ENCODE measurements around the gene APEH.

- TF ChIP-seq ZBTB1 (tag by site-specific recombination; IDR thresholded peaks at IDR 0.05), result no peak
- no peak for TF ChIP-seq ZNF777 (tag by site-specific recombination; IDR thresholded peaks at IDR 0.05; ENCODE audit: borderline replicate concordance)
- TF ChIP-seq CTCF (tag by site-specific recombination; IDR thresholded peaks at IDR 0.05), result no peak
Measured at GRCh38 chr3:49707113-49707480, 32.9 kb downstream of the APEH start.
